IMR-90 (cell line): ENCODE measurements around the gene CDYL2. TPM values are rescaled to one million over a fixed set of nuclear protein-coding genes. Genes with fewer than 3 reads are reported as not detected.

ENCODE experiments used
- ATAC-seq: fragments of 200-7000 bp; cut with Tn5 transposase; 2 replicates; pipeline ENCODE4 v1.9.1; 2020; ENCODE audit warnings: low read depth, mild to moderate bottlenecking, moderate library complexity
- BruUV-seq: library from RNA; stranded (reverse); fragments of 400-500 nt; replicated peaks from 2 replicates; lab custom pipeline; 2021; lab: Mats Ljungman, UMichigan
- CTCF ChIA-PET: fragments of 300-600 bp; formaldehyde crosslinking; extraction: SDS; loops from one replicate; lab custom pipeline; 2021; ENCODE audit warnings: antibody characterized with exemption; lab: Yijun Ruan, JAX
- POLR2A ChIA-PET: fragments of 300-600 bp; sonication (Branson Sonifier 250); formaldehyde crosslinking; loops from one replicate; lab custom pipeline; 2022; ENCODE audit warnings: antibody characterized with exemption; ENCODE audit not compliant: unreplicated experiment; lab: Charles Lee
- DNase-seq: peaks from one replicate; pipeline ENCODE4 v3.0.0; 2013
- H2AFZ ChIP-seq: replicated peaks from 2 replicates; pipeline ENCODE3; 2013; ENCODE audit warnings: low read length, mild to moderate bottlenecking; ENCODE audit not compliant: poor library complexity
- H2AK5ac ChIP-seq: 2 replicates; pipeline ENCODE4 v1.6.1; 2013; ENCODE audit warnings: low read depth, low read length, inconsistent platforms
- H2AK9ac ChIP-seq: replicated peaks from 2 replicates; pipeline ENCODE3; 2013; ENCODE audit warnings: mild to moderate bottlenecking, low read depth, low read length, moderate library complexity; ENCODE audit not compliant: poor library complexity
- H2BK120ac ChIP-seq: 2 replicates; pipeline ENCODE4 v1.6.1; 2013; ENCODE audit warnings: low read depth, low read length, inconsistent platforms
- H2BK15ac ChIP-seq: 3 replicates; pipeline ENCODE4 v1.6.1; 2013; ENCODE audit warnings: low read depth, low read length, inconsistent platforms
- H2BK20ac ChIP-seq: 2 replicates; pipeline ENCODE4 v1.6.1; 2013; ENCODE audit warnings: low read depth, mild to moderate bottlenecking, inconsistent platforms, low read length, moderate library complexity
- H2BK5ac ChIP-seq: 2 replicates; pipeline ENCODE4 v1.6.1; 2013; ENCODE audit warnings: mild to moderate bottlenecking, low read depth, low read length, inconsistent platforms; ENCODE audit not compliant: poor library complexity, severe bottlenecking
- H3K14ac ChIP-seq: replicated peaks from 2 replicates; pipeline ENCODE4 v1.6.1; 2013; ENCODE audit warnings: low read depth, low read length, inconsistent platforms
- H3K18ac ChIP-seq: 2 replicates; pipeline ENCODE4 v1.6.1; 2013; ENCODE audit warnings: low read depth, low read length, control low read depth
- H3K23ac ChIP-seq: 2 replicates; pipeline ENCODE4 v1.6.1; 2013; ENCODE audit warnings: low read depth, low read length, inconsistent platforms
- H3K27ac ChIP-seq: 2 replicates; pipeline ENCODE4 v1.5.1; 2013; ENCODE audit warnings: mild to moderate bottlenecking, control low read depth, low read length; ENCODE audit not compliant: insufficient read depth
- H3K27me3 ChIP-seq: 2 replicates; pipeline ENCODE4 v1.6.1; 2013; ENCODE audit warnings: low read length; ENCODE audit not compliant: control insufficient read depth, insufficient read depth
- H3K36me3 ChIP-seq: 2 replicates; pipeline ENCODE4 v1.6.1; 2013; ENCODE audit warnings: low read length, mixed read lengths; ENCODE audit not compliant: control insufficient read depth, insufficient read depth
- H3K4ac ChIP-seq: 2 replicates; pipeline ENCODE4 v1.6.1; 2013; ENCODE audit warnings: low read depth, low read length, inconsistent platforms
- H3K4me1 ChIP-seq: 2 replicates; pipeline ENCODE4 v1.6.1; 2013; ENCODE audit warnings: low read length, mixed read lengths; ENCODE audit not compliant: control insufficient read depth, insufficient read depth
- H3K4me2 ChIP-seq: 2 replicates; pipeline ENCODE4 v1.6.1; 2013; ENCODE audit warnings: low read depth, mild to moderate bottlenecking, control low read depth, low read length, moderate library complexity
- H3K4me3 ChIP-seq: 2 replicates; pipeline ENCODE4 v1.5.1; 2013; ENCODE audit warnings: low read depth, mild to moderate bottlenecking, control low read depth, low read length, moderate library complexity; ENCODE audit not compliant: insufficient read depth
- H3K56ac ChIP-seq: 2 replicates; pipeline ENCODE4 v1.6.1; 2013; ENCODE audit warnings: low read length, inconsistent platforms; ENCODE audit not compliant: insufficient read depth; ENCODE audit errors: extremely low read depth
- H3K79me1 ChIP-seq, 2 experiments: 2 replicates each; pipeline ENCODE4 v1.6.1; 2013; ENCODE audit warnings: low read length in 2 of 2, inconsistent platforms in 1 of 2, low read depth in 1 of 2
- H3K9ac ChIP-seq: 2 replicates; pipeline ENCODE4 v1.6.1; 2013; ENCODE audit warnings: low read depth, low read length, control low read depth
- H3K9me1 ChIP-seq: 2 replicates; pipeline ENCODE4 v1.6.1; 2013; ENCODE audit warnings: low read length, inconsistent platforms; ENCODE audit not compliant: insufficient read depth
- H3K9me3 ChIP-seq: 2 replicates; pipeline ENCODE4 v1.6.1; 2013; ENCODE audit warnings: low read length; ENCODE audit not compliant: control insufficient read depth, insufficient read depth
- H4K20me1 ChIP-seq: 2 replicates; pipeline ENCODE4 v1.6.1; 2013; ENCODE audit warnings: low read length, inconsistent platforms; ENCODE audit not compliant: insufficient read depth
- H4K5ac ChIP-seq: 2 replicates; pipeline ENCODE4 v1.6.1; 2013; ENCODE audit warnings: mild to moderate bottlenecking, low read depth, low read length, control low read depth
- H4K8ac ChIP-seq, 2 experiments: 2 replicates each; pipeline ENCODE4 v1.6.1; 2013; ENCODE audit warnings: low read depth in 2 of 2, low read length in 2 of 2, control low read depth in 1 of 2, inconsistent platforms in 1 of 2
- H4K91ac ChIP-seq: 2 replicates; pipeline ENCODE4 v1.6.1; 2013; ENCODE audit warnings: low read depth, low read length, inconsistent platforms; ENCODE audit not compliant: insufficient read depth
- BHLHE40 ChIP-seq: fragments of 150-350 bp; IDR thresholded peaks from 2 replicates; pipeline ENCODE4 v1.6.1; 2016; ENCODE audit warnings: mild to moderate bottlenecking, low read depth, low read length
- CEBPB ChIP-seq: IDR thresholded peaks from 2 replicates; pipeline ENCODE4 v1.6.1; 2012; ENCODE audit warnings: low read depth, low read length, improper control_type of control experiment
- CHD1 ChIP-seq: IDR thresholded peaks from 2 replicates; pipeline ENCODE4 v1.6.1; 2012; ENCODE audit warnings: low read depth, low read length, improper control_type of control experiment
- CTCF ChIP-seq: conservative IDR thresholded peaks from 2 replicates; pipeline ENCODE4 v1.5.1; 2012; ENCODE audit warnings: mild to moderate bottlenecking, low read depth, low read length, improper control_type of control experiment
- ELK1 ChIP-seq: fragments of 150-350 bp; IDR thresholded peaks from 2 replicates; pipeline ENCODE4 v1.6.1; 2016; ENCODE audit warnings: low read depth, mild to moderate bottlenecking, low read length, moderate library complexity, borderline replicate concordance
- FOS ChIP-seq: fragments of 150-350 bp; IDR thresholded peaks from 2 replicates; pipeline ENCODE4 v1.6.1; 2016; ENCODE audit warnings: low read depth, low read length
- MXI1 ChIP-seq: IDR thresholded peaks from 2 replicates; pipeline ENCODE4 v1.6.1; 2012; ENCODE audit warnings: low read depth, mild to moderate bottlenecking, low read length, moderate library complexity, borderline replicate concordance
- NFE2L2 ChIP-seq: fragments of 150-350 bp; IDR thresholded peaks from 2 replicates; pipeline ENCODE4 v1.6.1; 2016; ENCODE audit warnings: low read depth, mild to moderate bottlenecking, low read length
- POLR2A ChIP-seq: IDR thresholded peaks from 2 replicates; pipeline ENCODE4 v1.6.1; 2012; ENCODE audit warnings: mild to moderate bottlenecking, low read depth, low read length
- RAD21 ChIP-seq: IDR thresholded peaks from 2 replicates; pipeline ENCODE4 v1.6.1; 2012; ENCODE audit warnings: low read length, improper control_type of control experiment
- RCOR1 ChIP-seq: IDR thresholded peaks from 2 replicates; pipeline ENCODE4 v1.6.1; 2012; ENCODE audit warnings: mild to moderate bottlenecking, low read length, improper control_type of control experiment; ENCODE audit not compliant: insufficient replicate concordance
- SMC3 ChIP-seq: fragments of 150-350 bp; IDR thresholded peaks from 2 replicates; pipeline ENCODE4 v1.6.1; 2016; ENCODE audit warnings: low read depth, mild to moderate bottlenecking, antibody characterized with exemption, low read length, moderate library complexity
- USF2 ChIP-seq: fragments of 150-350 bp; IDR thresholded peaks from 2 replicates; pipeline ENCODE4 v1.6.1; 2017; ENCODE audit warnings: mild to moderate bottlenecking, antibody characterized with exemption, low read length, low read depth
- WGBS, 2 experiments: methylation state at CpG; one replicate each; pipeline versions ENCODE4 v1.1.5 to v1.1.7; 2013; ENCODE audit warnings: missing lambda C conversion rate in 2 of 2; ENCODE audit not compliant: insufficient read length in 1 of 2; ENCODE audit errors: extremely low coverage in 2 of 2; 5-methylcytosine and 5-hydroxymethylcytosine counted together
- dilution Hi-C: fragments of 300-500 bp; cut with HindIII; formaldehyde crosslinking; loops from one replicate; pipeline ENCODE4 v1.14.3; 2018; ENCODE audit warnings: low sequenced_read_pairs; ENCODE audit not compliant: unreplicated experiment
- in situ Hi-C: fragments of 300-500 bp; cut with MboI; formaldehyde crosslinking; loops from 3 replicates; pipeline ENCODE4 v1.14.3; 2019; ENCODE audit warnings: low sequenced_read_pairs, inconsistent platforms, mixed read lengths
- intact Hi-C: fragments of 100-400 bp; cut with micrococcal nuclease; formaldehyde crosslinking; loops from 2 replicates; pipeline ENCODE4 v1.10.0; 2022
- polyA plus RNA-seq, 3 experiments: library from polyadenylated mRNA; depleted of rRNA; stranded (reverse); fragments of >200 nt; gene quantifications; 2 replicates each; pipeline ENCODE4 v1.2.3, GENCODE V29; 2012; ENCODE audit warnings: low replicate concordance in 1 of 3
- total RNA-seq: library from RNA; depleted of rRNA; stranded (reverse); fragments of >200 nt; gene quantifications from 2 replicates; pipeline ENCODE4 v1.2.3, GENCODE V29; 2012

The CDYL2 gene
- total and polyA plus RNA-seq, 2 of the 4 experiments (the other 2 are of a cell fraction), result 1.2 to 3.9 TPM

- Histone ChIP-seq H2AK5ac (no peak overlapping the region), H3K4me2 (no peak overlapping the region), H2BK5ac (peak overlapping the region; percentile 63), H3K9ac (no peak overlapping the region), H4K5ac (no peak overlapping the region), H2AFZ (no peak overlapping the region), H3K36me3 (no peaks in the 10 kb centered on the region), H2BK15ac (no peak overlapping the region), H3K4me3 (no peak overlapping the region), H3K18ac (no peak overlapping the region), H4K8ac (no peak overlapping the region), H3K9me1 (no peaks in the 10 kb centered on the region; the same call in 1 of the 2 replicates), H2AK9ac (no peak overlapping the region), H3K56ac (no peak overlapping the region), H3K79me1 (0 out of 4 replicates have a peak, but pooled peaks cover 0 to 11% of the 10 kb centered on the region in 2 experiments), H3K14ac (no peak overlapping the region), H2BK20ac (no peak overlapping the region), H3K4ac (no peak overlapping the region), H3K27me3 (no peaks in the 10 kb centered on the region), H3K9me3 (peaks cover 13% of the 10 kb centered on the region), H3K23ac (no peak overlapping the region), H3K4me1 (no peaks in the 10 kb centered on the region), H4K20me1 (no peaks in the 10 kb centered on the region), H2BK120ac (no peak overlapping the region), H3K27ac (no peak overlapping the region), H4K91ac (no peak overlapping the region)
- no peak for TF ChIP-seq RCOR1
- TF ChIP-seq NFE2L2, result no peak
- no peak for TF ChIP-seq USF2
- TF ChIP-seq MXI1, result no peak
- no peak for TF ChIP-seq SMC3
- TF ChIP-seq POLR2A, result no peak
- no peak for TF ChIP-seq ELK1
- no peak for TF ChIP-seq CHD1
- TF ChIP-seq BHLHE40, result no peak
- no peak for TF ChIP-seq RAD21
- no peak for TF ChIP-seq CTCF
- no peak for TF ChIP-seq CEBPB
- no peak for TF ChIP-seq FOS
- ATAC-seq (no peak), DNase-seq (no peak)
- dilution Hi-C loops (no loop called here), intact Hi-C loops (no loop called here), in situ Hi-C loops (no loop called here)
- WGBS, 2 experiments, result 38 to 100% methylated on average over 1 to 2 of the region's 2 CpGs
- ChIA-PET POLR2A (no interaction called here), CTCF (no interaction called here)
- no TSS peak for BruUV-seq
These were observed 87.7 kb downstream of the CDYL2 start for GRCh38 chr16:80716564-80717139.
